Upper lobe of right lung (tissue), 1 donor: ENCODE data around the gene ZHX3. TPM values are rescaled to one million over a fixed set of nuclear protein-coding genes. Genes with fewer than 3 reads are reported as not detected.

Experiments
- ATAC-seq: fragments of 200-7000 bp; cut with Tn5 transposase; one replicate; pipeline ENCODE4 v1.9.1; 2020; ENCODE audit warnings: mild to moderate bottlenecking, moderate library complexity
- DNase-seq: peaks from one replicate; pipeline ENCODE4 v3.0.0-alpha.2; 2020
- H3K27ac ChIP-seq: fragments of 200-600 bp; one replicate; pipeline ENCODE4 v1.8.0; 2022
- H3K27me3 ChIP-seq: fragments of 200-600 bp; one replicate; pipeline ENCODE4 v1.8.0; 2022; ENCODE audit warnings: mild to moderate bottlenecking
- H3K36me3 ChIP-seq: fragments of 200-600 bp; one replicate; pipeline ENCODE4 v1.8.0; 2022
- H3K4me1 ChIP-seq: fragments of 200-600 bp; one replicate; pipeline ENCODE4 v1.8.0; 2022
- H3K4me3 ChIP-seq: fragments of 200-600 bp; one replicate; pipeline ENCODE4 v1.8.0; 2022; ENCODE audit warnings: mild to moderate bottlenecking
- H3K9me3 ChIP-seq: fragments of 200-600 bp; one replicate; pipeline ENCODE4 v1.8.0; 2022
- CTCF ChIP-seq: fragments of 200-600 bp; IDR thresholded peaks from one replicate; pipeline ENCODE4 v1.8.0; 2022; ENCODE audit warnings: antibody characterized with exemption
- intact Hi-C: fragments of 100-400 bp; cut with DNase I; formaldehyde crosslinking; loops from one replicate; pipeline ENCODE4 v1.11.0; 2022
- total RNA-seq: library from RNA; stranded (reverse); fragmentation: NEBNext Ultra II Directional; extraction: Animal tissue kit (Norgen Biotek cat#: 25700); gene quantifications from one replicate; pipeline ENCODE4 v1.2.1, GENCODE V29; 2021
- donor health status: DM: no; HTN: yes; CAD: no; lungs with severe emphysema.

ZHX3 gene
- total RNA-seq, 1 donor from 2014 or later = 45.3 TPM

GRCh38 chr20:41309817-41310216 lies 7.7 kb downstream of the ZHX3 start:
- no peak overlapping the region for H3K4me3 ChIP-seq
- DNase-seq = no peak
- no peak overlapping the region for H3K27ac ChIP-seq
- H3K9me3 ChIP-seq = no peaks in the 10 kb centered on the region
- no peak for ATAC-seq
- H3K27me3 ChIP-seq = no peaks in the 10 kb centered on the region
- no peak for TF ChIP-seq CTCF
- peaks cover 24% of the 10 kb centered on the region for H3K4me1 ChIP-seq
- intact Hi-C loops = no loop called here
- H3K36me3 ChIP-seq = no peaks in the 10 kb centered on the region

- no peaks in the 10 kb centered on the region for H3K27me3 ChIP-seq
- no peak for TF ChIP-seq CTCF
- intact Hi-C loops = no loop called here
- no peak for DNase-seq
- no peaks in the 10 kb centered on the region for H3K36me3 ChIP-seq
- no peak overlapping the region for H3K4me3 ChIP-seq
- peak; percentile 27 for ATAC-seq
- H3K9me3 ChIP-seq = no peaks in the 10 kb centered on the region
- H3K27ac ChIP-seq = peak overlapping the region; percentile 62
- H3K4me1 ChIP-seq = peaks cover 17% of the 10 kb centered on the region
These were observed 8.7 kb downstream of the ZHX3 start for GRCh38 chr20:41308726-41309413.

- intact Hi-C loops = no loop called here
- H3K27me3 ChIP-seq = no peaks in the 10 kb centered on the region
- H3K9me3 ChIP-seq = no peaks in the 10 kb centered on the region
- DNase-seq = no peak
- peaks cover 17% of the 10 kb centered on the region for H3K4me1 ChIP-seq
- no peaks in the 10 kb centered on the region for H3K36me3 ChIP-seq
- H3K27ac ChIP-seq = peak overlapping the region; percentile 62
- H3K4me3 ChIP-seq = no peak overlapping the region
- peak; percentile 76 for ATAC-seq
- TF ChIP-seq CTCF = no peak
These were observed 9.2 kb downstream of the ZHX3 start for GRCh38 chr20:41308290-41308711.

- intact Hi-C loops = no loop called here
- no peak overlapping the region for H3K4me3 ChIP-seq
- H3K4me1 ChIP-seq = peaks cover 17% of the 10 kb centered on the region
- no peak for DNase-seq
- H3K9me3 ChIP-seq = no peaks in the 10 kb centered on the region
- no peak for TF ChIP-seq CTCF
- H3K36me3 ChIP-seq = no peaks in the 10 kb centered on the region
- no peak overlapping the region for H3K27ac ChIP-seq
- no peak for ATAC-seq
- no peaks in the 10 kb centered on the region for H3K27me3 ChIP-seq
These were observed 10.5 kb downstream of the ZHX3 start for GRCh38 chr20:41307021-41307420.

- intact Hi-C loops = no loop called here
- DNase-seq (no peak), ATAC-seq (no peak)
- TF ChIP-seq CTCF = no peak
- no peaks in the 10 kb centered on the region for H3K36me3 ChIP-seq
- no peaks in the 10 kb centered on the region for H3K27me3 ChIP-seq
- H3K9me3 ChIP-seq = no peaks in the 10 kb centered on the region
- H3K4me1 ChIP-seq = peaks cover 17% of the 10 kb centered on the region
- H3K27ac ChIP-seq = no peak overlapping the region
- H3K4me3 ChIP-seq = no peak overlapping the region
These were observed 11.3 kb downstream of the ZHX3 start for GRCh38 chr20:41306061-41306727.
